Stomach (tissue), 4 donors: ENCODE data around the gene MYOZ3.

ENCODE experiments used
- POLR2A ChIP-seq, 4 donors: fragments of 450-650 bp; IDR thresholded peaks; one replicate each; pipeline ENCODE4 v1.6.1; 2016; ENCODE audit warnings: antibody characterized with exemption in 4 of 4, control low read depth in 2 of 4, mild to moderate bottlenecking in 1 of 4, moderate library complexity in 1 of 4
- TF ChIP-seq, protein P1 (sequence below), 7 experiments: fragments of 450-650 bp in 4 of 7; fragments of 200-600 bp in 3 of 7; sonication (generic) in 3 of 7; IDR thresholded peaks; one replicate each; pipeline ENCODE4 v1.5.1; 2016 to 2019; ENCODE audit warnings: antibody characterized with exemption in 7 of 7, control low read depth in 2 of 7, mild to moderate bottlenecking in 1 of 7

DNA sequence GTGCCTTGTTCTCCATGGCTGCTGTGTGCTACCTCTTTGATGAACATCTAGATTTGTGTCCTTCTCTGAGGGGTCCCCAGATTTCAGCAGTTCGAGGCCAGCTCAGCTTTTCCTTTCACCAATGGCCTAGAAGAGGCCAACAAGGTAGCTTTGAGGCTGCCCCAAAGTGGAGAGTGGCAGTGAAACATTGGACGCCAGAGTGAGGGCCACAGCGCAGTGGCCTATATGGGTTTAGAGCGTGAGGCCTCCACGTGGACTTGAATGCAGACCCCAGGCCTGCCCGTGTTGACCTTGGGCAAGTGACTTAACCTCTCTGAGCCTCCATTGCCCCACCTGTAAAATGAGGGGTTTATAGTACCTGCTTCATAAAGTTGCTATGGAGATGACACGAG lies 11.8 kb downstream of the MYOZ3 start:
- TF ChIP-seq POLR2A (IDR thresholded peaks at IDR 0.05): no peak
- TF ChIP-seq, protein P1, sequence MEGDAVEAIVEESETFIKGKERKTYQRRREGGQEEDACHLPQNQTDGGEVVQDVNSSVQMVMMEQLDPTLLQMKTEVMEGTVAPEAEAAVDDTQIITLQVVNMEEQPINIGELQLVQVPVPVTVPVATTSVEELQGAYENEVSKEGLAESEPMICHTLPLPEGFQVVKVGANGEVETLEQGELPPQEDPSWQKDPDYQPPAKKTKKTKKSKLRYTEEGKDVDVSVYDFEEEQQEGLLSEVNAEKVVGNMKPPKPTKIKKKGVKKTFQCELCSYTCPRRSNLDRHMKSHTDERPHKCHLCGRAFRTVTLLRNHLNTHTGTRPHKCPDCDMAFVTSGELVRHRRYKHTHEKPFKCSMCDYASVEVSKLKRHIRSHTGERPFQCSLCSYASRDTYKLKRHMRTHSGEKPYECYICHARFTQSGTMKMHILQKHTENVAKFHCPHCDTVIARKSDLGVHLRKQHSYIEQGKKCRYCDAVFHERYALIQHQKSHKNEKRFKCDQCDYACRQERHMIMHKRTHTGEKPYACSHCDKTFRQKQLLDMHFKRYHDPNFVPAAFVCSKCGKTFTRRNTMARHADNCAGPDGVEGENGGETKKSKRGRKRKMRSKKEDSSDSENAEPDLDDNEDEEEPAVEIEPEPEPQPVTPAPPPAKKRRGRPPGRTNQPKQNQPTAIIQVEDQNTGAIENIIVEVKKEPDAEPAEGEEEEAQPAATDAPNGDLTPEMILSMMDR (IDR thresholded peaks at IDR 0.05): no peak
